SH-SY5Y (cell line): Measurements from ENCODE around the gene SERPINH1.

Source experiments
- GATA2 ChIP-seq: IDR thresholded peaks from 2 replicates; pipeline ENCODE4 v1.6.1; 2011; ENCODE audit warnings: mild to moderate bottlenecking, low read depth, low read length
- GATA3 ChIP-seq: IDR thresholded peaks from 2 replicates; pipeline ENCODE4 v1.6.1; 2011; ENCODE audit warnings: low read depth, mild to moderate bottlenecking, low read length, moderate library complexity

GRCh38 chr11:75548595-75549272, 13.3 kb upstream of the SERPINH1 start:
- TF ChIP-seq GATA3 (no peak), GATA2 (no peak)
